ENCODE measurements around the gene ZNF526. TPM values are rescaled to one million over a fixed set of nuclear protein-coding genes. Genes with fewer than 3 reads are reported as not detected.
A peak's percentile ranks its signal among the peaks of the same experiment; 100 is the strongest.

ZNF526 gene
- total and polyA plus RNA-seq, 9 of the 15 experiments (the other 6 are each of a cell fraction or from before 2014, with no cell fraction given): 1.3 to 17.9 (median 6.2) TPM

GRCh38 chr19:42268142-42268703 is 48.1 kb downstream of the ZNF526 start (continued):
- TF ChIP-seq KDM5B (IDR thresholded peaks at IDR 0.05; ENCODE audit: insufficient replicate concordance, low read depth, low read length) (peak; percentile 60), RBM25 (IDR thresholded peaks at IDR 0.05; ENCODE audit: low read depth, low read length, severe bottlenecking) (peak; percentile 22), TRIM25 (IDR thresholded peaks at IDR 0.05; ENCODE audit: borderline replicate concordance) (no peak), PTBP1 (IDR thresholded peaks at IDR 0.05; ENCODE audit: low read depth, low read length) (no peak), ATF7 (IDR thresholded peaks at IDR 0.05) (peak; percentile 100), ZBTB1 (CRISPR knock-in tag; IDR thresholded peaks at IDR 0.05; ENCODE audit: borderline replicate concordance, low read depth) (no peak), SREBF1 (IDR thresholded peaks at IDR 0.05; ENCODE audit: borderline replicate concordance, low read depth, low read length) (no peak), NR2F6 (CRISPR knock-in tag; IDR thresholded peaks at IDR 0.05) (no peak), ZNF551 (CRISPR knock-in tag; IDR thresholded peaks at IDR 0.05) (no peak), NCOA6 (IDR thresholded peaks at IDR 0.05) (no peak), GTF3C2 (IDR thresholded peaks at IDR 0.05; ENCODE audit: borderline replicate concordance, extremely low read depth, insufficient read length) (no peak), ZNF507 (tag; conservative IDR thresholded peaks at IDR 0.05) (no peak), HNRNPH1 (optimal IDR thresholded peaks at IDR 0.05; ENCODE audit: low read depth, low read length) (no peak), NFIX (CRISPR knock-in tag; IDR thresholded peaks at IDR 0.05; ENCODE audit: low read depth) (no peak), NELFE (IDR thresholded peaks at IDR 0.05; ENCODE audit: insufficient read depth, insufficient read length) (no peak), DDX20 (tag; IDR thresholded peaks at IDR 0.05; ENCODE audit: low read depth) (no peak), UBTF (IDR thresholded peaks at IDR 0.05; ENCODE audit: borderline replicate concordance in 1 of 2, low read depth in 2 of 2, low read length in 2 of 2) (no peak), MYC (IDR thresholded peaks at IDR 0.05; ENCODE audit: low read depth, low read length) (peak; percentile 87), MYC (CRISPR knock-in tag; IDR thresholded peaks at IDR 0.05; ENCODE audit: borderline replicate concordance, low read depth) (0 out of 2 replicates have a peak, but pooled peaks have one; percentile 39)
- TF ChIP-seq, protein P1, sequence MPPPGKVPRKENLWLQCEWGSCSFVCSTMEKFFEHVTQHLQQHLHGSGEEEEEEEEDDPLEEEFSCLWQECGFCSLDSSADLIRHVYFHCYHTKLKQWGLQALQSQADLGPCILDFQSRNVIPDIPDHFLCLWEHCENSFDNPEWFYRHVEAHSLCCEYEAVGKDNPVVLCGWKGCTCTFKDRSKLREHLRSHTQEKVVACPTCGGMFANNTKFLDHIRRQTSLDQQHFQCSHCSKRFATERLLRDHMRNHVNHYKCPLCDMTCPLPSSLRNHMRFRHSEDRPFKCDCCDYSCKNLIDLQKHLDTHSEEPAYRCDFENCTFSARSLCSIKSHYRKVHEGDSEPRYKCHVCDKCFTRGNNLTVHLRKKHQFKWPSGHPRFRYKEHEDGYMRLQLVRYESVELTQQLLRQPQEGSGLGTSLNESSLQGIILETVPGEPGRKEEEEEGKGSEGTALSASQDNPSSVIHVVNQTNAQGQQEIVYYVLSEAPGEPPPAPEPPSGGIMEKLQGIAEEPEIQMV (tag; conservative IDR thresholded peaks at IDR 0.05; ENCODE audit: low read depth): no peak

Data from K562 (cell line).